ENCODE measurements around the gene HAUS7.
A peak's percentile ranks its signal among the peaks of the same experiment; 100 is the strongest.

The HAUS7 gene

DNA sequence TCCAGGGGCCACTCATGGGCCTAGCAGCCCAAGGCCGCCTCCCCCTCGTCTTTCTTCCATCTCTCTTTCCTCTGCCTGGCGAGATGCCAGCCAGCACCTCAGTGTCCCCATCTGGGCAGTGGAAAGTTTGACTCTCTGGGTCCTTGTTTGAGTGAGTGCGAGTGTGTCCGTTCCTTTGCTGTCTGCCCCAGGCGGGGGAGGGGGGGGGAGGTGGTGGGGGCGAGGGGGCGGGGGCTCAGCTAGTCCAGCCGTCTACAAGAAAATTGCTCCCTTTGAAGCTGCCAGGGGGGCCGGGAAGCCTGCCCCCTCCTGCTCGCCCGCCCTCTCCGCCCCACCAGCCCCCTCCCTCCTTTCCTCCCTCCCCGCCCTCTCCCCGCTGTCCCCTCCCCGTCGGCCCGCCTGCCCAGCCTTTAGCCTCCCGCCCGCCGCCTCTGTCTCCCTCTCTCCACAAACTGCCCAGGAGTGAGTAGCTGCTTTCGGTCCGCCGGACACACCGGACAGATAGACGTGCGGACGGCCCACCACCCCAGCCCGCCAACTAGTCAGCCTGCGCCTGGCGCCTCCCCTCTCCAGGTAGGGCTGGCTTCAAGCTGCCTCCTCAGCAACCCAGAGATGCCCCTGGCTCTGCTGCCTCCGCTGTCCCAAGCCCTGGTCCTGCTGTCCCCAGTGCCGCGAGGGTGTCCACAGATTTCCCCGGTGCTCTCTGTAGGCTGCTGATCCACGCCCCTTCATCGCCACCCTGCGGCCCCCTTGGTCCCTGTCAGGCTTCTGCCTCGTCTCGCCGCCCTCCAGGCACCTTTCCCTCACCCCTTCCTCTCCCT is 24.4 kb upstream of the HAUS7 start, which contains the start of gene BGN:
TSS of gene BGN (plus strand) at position 440 of the 821 bp plus-strand sequence. CDS start 9,652 bp downstream, outside the sequence.
- H3K27me3 ChIP-seq (ENCODE audit: insufficient read depth, low read length) = peaks cover 11% of the 10 kb centered on the region
- H3K9me3 ChIP-seq (ENCODE audit: low read length) = no peaks in the 10 kb centered on the region
- H3K4me3 ChIP-seq (ENCODE audit: low read length) = no peak within 1 kb of the TSS
- H2AFZ ChIP-seq (ENCODE audit: low read depth, low read length) = no peak within 1 kb of the TSS
- H3K4me1 ChIP-seq (ENCODE audit: insufficient read depth, low read length) = peaks cover 5% of the 10 kb centered on the region
- H3K36me3 ChIP-seq (ENCODE audit: insufficient read depth, low read length) = no peaks in the 10 kb centered on the region

DNA sequence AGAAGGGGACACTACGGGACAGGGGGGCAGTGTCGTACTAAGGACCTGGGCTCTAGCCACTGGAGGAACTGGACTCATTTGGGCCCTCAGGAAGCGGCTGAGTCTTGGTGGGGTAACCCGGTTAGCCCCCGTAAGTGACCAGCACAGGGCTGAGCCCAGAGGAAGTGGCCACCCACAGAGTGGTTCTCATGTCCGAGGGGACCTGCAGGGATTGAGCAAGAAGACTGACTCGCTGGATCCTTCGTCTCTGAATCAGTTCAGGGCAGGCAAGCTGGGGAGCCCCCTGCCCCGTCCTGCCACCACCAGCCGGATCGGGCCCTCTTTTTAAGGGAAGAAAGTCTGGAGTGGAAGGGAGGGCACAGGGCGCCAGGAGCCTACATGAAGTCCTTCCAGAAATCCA is 23.7 kb upstream of the HAUS7 start:
- Histone ChIP-seq H3K4me3 (ENCODE audit: low read length) (no peak overlapping the region), H3K9me3 (ENCODE audit: low read length) (no peaks in the 10 kb centered on the region), H3K36me3 (ENCODE audit: insufficient read depth, low read length) (no peaks in the 10 kb centered on the region), H3K27me3 (ENCODE audit: insufficient read depth, low read length) (peaks cover 11% of the 10 kb centered on the region), H2AFZ (ENCODE audit: low read depth, low read length) (no peak overlapping the region), H3K4me1 (ENCODE audit: insufficient read depth, low read length) (peaks cover 5% of the 10 kb centered on the region)

DNA sequence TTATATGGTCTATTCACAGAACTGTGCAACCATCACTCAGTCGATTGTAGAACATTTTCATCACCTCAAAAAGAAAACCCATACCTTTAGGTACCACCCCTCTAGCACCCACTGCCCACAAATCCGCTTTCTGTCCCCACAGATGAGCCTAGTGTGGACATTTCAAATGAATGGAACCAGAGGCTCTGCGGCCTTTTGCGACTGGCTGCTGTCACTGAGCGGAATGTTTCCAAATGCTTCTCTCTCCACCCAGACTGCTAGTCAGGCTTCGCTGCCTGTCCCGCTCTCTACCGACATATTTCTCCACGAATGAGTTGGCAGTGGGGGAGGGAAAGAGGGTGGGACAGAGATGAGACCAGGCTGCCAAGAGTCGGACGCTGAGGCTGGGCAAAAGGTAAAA is 22.7 kb upstream of the HAUS7 start:
- Histone ChIP-seq H3K27me3 (ENCODE audit: insufficient read depth, low read length) (peaks cover 11% of the 10 kb centered on the region), H2AFZ (ENCODE audit: low read depth, low read length) (no peak overlapping the region), H3K36me3 (ENCODE audit: insufficient read depth, low read length) (no peaks in the 10 kb centered on the region), H3K4me3 (ENCODE audit: low read length) (no peak overlapping the region), H3K9me3 (ENCODE audit: low read length) (no peaks in the 10 kb centered on the region), H3K4me1 (ENCODE audit: insufficient read depth, low read length) (peaks cover 7% of the 10 kb centered on the region)

DNA sequence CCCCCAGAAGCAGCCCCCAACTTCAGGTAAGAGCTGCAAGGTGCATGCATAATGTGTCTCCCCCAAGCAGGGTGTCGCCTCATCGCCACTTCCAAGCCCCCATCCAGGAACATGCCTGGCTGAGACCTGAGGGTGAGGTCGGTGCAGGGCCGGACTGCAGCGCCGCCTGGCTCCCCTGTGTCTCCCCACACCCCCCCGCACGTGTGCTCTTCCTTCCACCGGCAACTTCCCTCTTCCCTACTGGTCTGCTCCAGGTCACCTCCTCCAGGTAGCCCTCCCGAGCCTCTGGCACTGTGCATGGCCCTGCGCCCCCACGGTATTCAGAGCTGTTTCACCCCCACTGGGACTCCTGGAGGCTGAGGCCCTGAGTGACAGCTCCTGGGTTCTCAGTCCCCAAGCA is 22.2 kb upstream of the HAUS7 start:
- Histone ChIP-seq H3K4me1 (ENCODE audit: insufficient read depth, low read length) (peaks cover 7% of the 10 kb centered on the region), H2AFZ (ENCODE audit: low read depth, low read length) (no peak overlapping the region), H3K36me3 (ENCODE audit: insufficient read depth, low read length) (no peaks in the 10 kb centered on the region), H3K4me3 (ENCODE audit: low read length) (no peak overlapping the region), H3K27me3 (ENCODE audit: insufficient read depth, low read length) (peaks cover 11% of the 10 kb centered on the region), H3K9me3 (ENCODE audit: low read length) (no peaks in the 10 kb centered on the region)

DNA sequence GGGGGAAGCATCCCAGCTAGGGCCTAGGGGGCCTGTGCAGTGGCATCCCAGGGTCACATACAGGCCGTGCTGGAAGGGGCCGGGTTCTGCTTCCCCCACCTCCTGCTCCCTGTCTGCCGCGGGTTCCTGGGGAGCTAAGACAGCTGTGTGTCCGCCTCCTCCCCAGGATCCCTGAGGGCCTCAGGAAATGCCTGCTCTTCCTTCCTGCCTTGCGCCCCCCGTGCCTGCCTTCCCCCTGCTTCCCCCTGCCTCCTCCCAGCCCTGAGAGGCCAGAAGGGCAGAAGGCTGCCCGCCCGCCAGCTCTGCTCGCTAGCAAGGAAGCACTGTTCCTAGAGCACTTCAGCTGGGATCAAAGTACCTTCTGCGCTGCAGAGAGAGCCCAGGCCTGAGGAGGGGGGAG is 21.5 kb upstream of the HAUS7 start:
- Histone ChIP-seq H3K9me3 (ENCODE audit: low read length) (no peaks in the 10 kb centered on the region), H3K4me1 (ENCODE audit: insufficient read depth, low read length) (peaks cover 7% of the 10 kb centered on the region), H3K36me3 (ENCODE audit: insufficient read depth, low read length) (no peaks in the 10 kb centered on the region)

DNA sequence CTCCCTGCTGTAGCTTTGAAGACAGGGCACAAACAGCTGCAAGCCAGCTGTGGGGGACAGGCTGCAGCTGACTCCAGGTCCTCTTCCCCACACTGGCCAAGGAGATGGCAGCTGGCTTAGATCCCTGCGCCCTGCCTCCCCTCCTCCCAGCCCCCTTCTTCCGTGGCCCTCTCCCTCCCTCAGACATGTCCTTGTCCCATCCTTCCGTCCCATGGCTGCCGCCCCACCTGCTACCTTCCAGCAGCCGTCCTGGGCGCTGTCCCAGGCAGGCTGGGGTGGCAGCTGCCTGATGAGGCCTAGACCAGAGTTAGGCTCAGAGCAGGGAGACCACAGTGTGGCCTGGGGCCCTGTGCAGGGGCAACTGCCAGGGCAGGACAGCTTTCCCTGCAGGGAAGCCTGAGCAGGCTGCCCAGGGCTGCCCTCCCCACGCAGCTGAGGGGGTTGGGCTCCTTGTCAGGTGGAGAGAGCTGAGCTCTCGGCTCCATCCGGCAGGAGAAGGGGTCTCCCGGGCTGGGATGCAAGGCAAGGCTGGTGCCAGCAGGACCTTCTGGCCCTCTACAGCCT is 21.1 kb upstream of the HAUS7 start:
- H2AFZ ChIP-seq (ENCODE audit: low read depth, low read length) = peak overlapping the region; percentile 2
- H3K27me3 ChIP-seq (ENCODE audit: insufficient read depth, low read length) = peaks cover 11% of the 10 kb centered on the region
- no peaks in the 10 kb centered on the region for H3K36me3 ChIP-seq (ENCODE audit: insufficient read depth, low read length)
- H3K4me3 ChIP-seq (ENCODE audit: low read length) = peak overlapping the region; percentile 0
- peaks cover 7% of the 10 kb centered on the region for H3K4me1 ChIP-seq (ENCODE audit: insufficient read depth, low read length)
- no peaks in the 10 kb centered on the region for H3K9me3 ChIP-seq (ENCODE audit: low read length)

More for the DNA sequence above, 21.5 kb upstream of the HAUS7 start:
- Histone ChIP-seq H3K27me3 (ENCODE audit: insufficient read depth, low read length) (peaks cover 11% of the 10 kb centered on the region), H3K4me3 (ENCODE audit: low read length) (peak overlapping the region; percentile 0), H2AFZ (ENCODE audit: low read depth, low read length) (peak overlapping the region; percentile 2)

DNA sequence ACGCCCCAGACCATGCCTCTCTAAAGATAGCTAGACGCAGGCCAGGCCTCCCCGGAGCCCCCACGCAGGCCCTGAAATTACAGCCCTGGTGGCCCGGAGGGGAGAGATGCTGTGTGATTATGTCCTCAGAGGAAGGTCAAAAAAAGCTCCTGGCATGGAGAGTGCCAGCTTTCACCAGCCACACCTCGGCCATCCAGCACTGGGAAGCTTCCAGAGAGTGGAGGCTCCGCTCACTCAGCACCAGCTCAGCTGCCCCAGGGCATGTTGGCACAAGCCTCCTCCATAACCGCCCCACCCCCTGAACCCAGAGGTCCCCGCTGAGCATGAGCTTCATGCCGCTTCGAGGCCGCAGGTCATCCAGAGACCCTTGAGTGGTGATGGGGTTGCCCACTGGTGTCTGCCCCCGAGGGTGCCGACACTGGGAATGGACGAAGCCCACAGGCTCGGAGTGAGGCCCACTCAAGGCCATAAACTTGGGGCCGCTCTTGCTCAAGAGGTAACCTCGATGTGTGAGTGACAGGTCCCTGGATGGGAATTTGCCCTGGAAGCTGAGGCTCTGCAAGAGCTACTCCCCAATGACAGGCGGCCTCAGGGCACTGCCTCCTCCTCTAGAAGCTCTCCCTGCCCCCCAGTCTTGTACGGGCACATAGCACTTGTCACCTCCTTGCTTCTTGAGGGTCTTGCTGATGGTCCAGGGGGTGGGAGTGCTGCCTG is 20.0 kb upstream of the HAUS7 start:
- Histone ChIP-seq H3K9me3 (ENCODE audit: low read length) (no peaks in the 10 kb centered on the region), H3K36me3 (ENCODE audit: insufficient read depth, low read length) (no peaks in the 10 kb centered on the region), H3K4me1 (ENCODE audit: insufficient read depth, low read length) (peaks cover 7% of the 10 kb centered on the region), H3K27me3 (ENCODE audit: insufficient read depth, low read length) (peaks cover 16% of the 10 kb centered on the region), H3K4me3 (ENCODE audit: low read length) (no peak overlapping the region), H2AFZ (ENCODE audit: low read depth, low read length) (no peak overlapping the region)

DNA sequence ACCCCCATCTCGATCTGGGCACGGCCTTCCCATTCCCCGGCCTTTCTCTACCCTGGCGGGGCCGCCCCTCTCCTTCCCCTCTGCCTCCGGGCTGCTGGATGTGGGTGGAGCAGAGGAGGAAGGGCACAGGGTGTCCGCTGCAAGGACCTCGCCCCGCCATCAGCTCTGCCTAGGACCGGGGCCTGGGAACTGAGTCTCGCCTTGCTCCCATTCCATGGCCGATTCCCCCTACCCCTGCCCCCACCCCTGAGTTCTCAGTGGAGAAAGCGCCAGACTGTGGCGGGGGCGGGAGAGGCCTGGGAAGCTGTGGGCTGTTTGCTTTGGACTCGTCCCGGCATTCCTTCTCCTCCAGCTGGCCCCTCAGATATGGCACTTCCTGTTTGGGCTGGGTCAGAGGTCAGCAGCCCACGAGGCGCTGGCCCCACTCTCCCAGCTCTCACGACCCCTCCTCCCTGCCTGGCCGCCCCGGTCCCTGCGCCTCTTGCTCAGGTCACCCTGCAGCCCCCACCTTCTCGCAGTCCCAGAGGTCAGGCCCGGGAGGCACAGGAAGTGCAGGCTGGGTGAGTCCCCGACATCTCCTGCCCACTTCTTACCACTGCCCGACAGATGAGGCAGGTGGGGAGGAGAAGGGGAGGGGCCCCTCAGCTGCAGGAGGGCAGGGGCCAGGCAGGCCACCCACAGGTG is 18.0 kb upstream of the HAUS7 start:
- Histone ChIP-seq H2AFZ (ENCODE audit: low read depth, low read length) (no peak overlapping the region), H3K9me3 (ENCODE audit: low read length) (no peaks in the 10 kb centered on the region), H3K4me1 (ENCODE audit: insufficient read depth, low read length) (peaks cover 7% of the 10 kb centered on the region), H3K36me3 (ENCODE audit: insufficient read depth, low read length) (no peaks in the 10 kb centered on the region), H3K4me3 (ENCODE audit: low read length) (no peak overlapping the region), H3K27me3 (ENCODE audit: insufficient read depth, low read length) (peaks cover 21% of the 10 kb centered on the region)

DNA sequence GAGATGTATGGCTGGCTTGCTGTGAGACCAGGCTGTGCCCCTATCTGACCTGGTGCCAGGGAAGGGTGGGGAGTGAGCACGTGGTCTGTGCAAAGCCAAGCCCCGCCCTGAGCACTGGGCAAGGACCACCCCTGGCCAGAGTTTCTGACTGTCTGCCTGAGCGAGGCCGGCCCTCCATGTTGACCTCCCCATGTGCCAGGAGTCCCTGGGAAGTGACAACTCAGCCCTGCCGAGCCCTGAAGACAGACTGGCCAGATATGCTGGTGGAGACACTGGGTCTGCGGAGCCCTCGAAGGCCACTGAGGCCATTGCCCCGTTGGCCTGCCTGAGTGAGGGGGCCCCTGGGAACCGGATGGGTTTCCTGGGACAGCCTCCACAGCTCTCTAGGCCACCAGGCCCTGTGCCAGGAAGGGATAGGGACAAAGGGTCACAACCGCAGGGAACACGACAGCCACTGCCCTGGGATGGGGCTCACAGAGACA is 17.3 kb upstream of the HAUS7 start:
- peaks cover 7% of the 10 kb centered on the region for H3K4me1 ChIP-seq (ENCODE audit: insufficient read depth, low read length)
- no peaks in the 10 kb centered on the region for H3K9me3 ChIP-seq (ENCODE audit: low read length)
- H3K4me3 ChIP-seq (ENCODE audit: low read length) = no peak overlapping the region
- no peaks in the 10 kb centered on the region for H3K36me3 ChIP-seq (ENCODE audit: insufficient read depth, low read length)
- H2AFZ ChIP-seq (ENCODE audit: low read depth, low read length) = no peak overlapping the region
- peaks cover 18% of the 10 kb centered on the region for H3K27me3 ChIP-seq (ENCODE audit: insufficient read depth, low read length)

DNA sequence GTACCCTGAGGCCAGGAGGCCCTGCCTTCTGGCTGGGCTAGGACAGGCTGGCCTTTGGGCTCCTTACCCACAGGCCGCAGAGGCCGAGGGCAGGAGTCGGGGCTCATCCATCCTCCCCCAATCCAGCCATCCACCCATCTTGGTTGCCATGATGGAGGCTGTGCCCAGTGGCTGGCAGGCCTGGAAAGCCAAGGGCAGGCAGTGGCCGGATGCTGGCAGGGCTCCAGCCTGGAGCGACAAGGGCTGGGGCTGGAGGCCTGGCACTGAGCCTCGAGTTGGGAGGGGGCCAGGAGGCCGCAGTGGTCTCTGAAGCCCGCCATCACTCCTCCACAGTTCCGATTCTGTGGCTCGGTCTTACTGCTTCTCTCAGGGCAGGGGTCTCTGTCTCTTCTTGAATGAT is 15.8 kb upstream of the HAUS7 start:
- Histone ChIP-seq H3K4me3 (ENCODE audit: low read length) (no peak overlapping the region), H3K27me3 (ENCODE audit: insufficient read depth, low read length) (peaks cover 20% of the 10 kb centered on the region), H3K36me3 (ENCODE audit: insufficient read depth, low read length) (no peaks in the 10 kb centered on the region), H3K4me1 (ENCODE audit: insufficient read depth, low read length) (peaks cover 2% of the 10 kb centered on the region), H2AFZ (ENCODE audit: low read depth, low read length) (no peak overlapping the region), H3K9me3 (ENCODE audit: low read length) (no peaks in the 10 kb centered on the region)

DNA sequence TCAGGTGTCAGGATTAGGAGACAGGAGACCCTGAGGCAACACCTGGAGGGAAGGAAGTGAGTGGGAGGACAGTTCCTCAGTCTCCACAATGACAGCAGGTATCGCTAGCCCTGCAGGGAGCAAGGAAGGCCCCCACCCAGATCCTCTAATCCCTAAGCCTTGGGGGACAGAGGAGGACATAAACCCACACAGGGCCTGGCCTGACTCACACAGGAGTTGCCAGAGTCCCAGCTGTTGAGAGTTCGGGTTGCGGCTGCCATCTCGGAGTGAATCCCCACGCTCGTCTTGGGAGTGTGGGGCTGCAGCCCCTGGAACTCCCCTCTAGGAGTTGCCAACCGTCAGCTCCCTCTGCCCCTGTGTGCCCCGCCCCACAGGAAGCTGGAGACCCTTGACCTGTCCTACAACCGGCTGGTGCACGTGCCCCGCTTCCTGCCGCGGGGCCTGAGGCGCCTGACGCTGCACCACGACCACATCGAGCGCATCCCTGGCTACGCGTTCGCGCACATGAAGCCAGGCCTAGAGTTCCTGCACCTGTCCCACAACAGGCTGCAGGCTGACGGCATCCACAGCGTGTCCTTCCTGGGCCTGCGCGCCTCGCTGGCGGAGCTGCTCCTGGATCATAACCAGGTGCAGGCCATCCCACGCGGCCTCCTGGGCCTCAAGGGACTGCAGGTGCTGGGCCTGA is 15.2 kb upstream of the HAUS7 start:
- no peak overlapping the region for H3K4me3 ChIP-seq (ENCODE audit: low read length)
- peaks cover 20% of the 10 kb centered on the region for H3K27me3 ChIP-seq (ENCODE audit: insufficient read depth, low read length)
- H2AFZ ChIP-seq (ENCODE audit: low read depth, low read length) = no peak overlapping the region
- H3K36me3 ChIP-seq (ENCODE audit: insufficient read depth, low read length) = no peaks in the 10 kb centered on the region
- no peaks in the 10 kb centered on the region for H3K9me3 ChIP-seq (ENCODE audit: low read length)
- H3K4me1 ChIP-seq (ENCODE audit: insufficient read depth, low read length) = peaks cover 2% of the 10 kb centered on the region

DNA sequence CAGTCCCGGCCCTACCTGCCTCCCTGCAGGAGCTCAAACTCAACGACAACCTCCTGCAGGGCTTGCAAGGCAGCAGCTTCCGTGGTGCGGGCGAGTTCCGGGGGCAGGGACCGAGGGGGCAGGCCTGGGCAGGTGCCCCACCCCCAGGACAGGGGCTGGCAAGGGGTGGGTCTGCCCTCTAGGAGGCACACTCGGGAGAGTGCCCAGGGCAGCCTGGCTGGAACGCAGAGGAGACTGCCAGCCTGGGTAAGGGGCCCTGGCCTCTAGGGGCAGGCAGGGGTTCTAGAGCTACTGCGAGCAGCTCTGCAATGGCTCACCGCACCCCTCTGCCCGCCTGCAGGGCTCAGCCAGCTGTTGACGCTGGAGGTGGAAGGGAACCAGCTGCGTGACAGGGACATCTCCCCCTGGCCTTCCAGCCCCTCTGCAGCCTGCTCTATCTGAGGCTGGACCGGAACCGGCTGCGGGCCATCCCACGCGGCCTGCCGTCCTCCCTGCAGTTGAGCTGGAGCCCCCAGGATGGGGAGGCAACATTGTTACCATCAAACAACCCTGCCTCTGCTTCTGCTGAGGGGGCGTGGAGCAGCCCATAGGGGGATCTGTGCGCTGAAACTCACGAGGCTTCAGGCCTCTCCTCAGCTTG is 12.1 kb upstream of the HAUS7 start:
- no peaks in the 10 kb centered on the region for H3K4me1 ChIP-seq (ENCODE audit: insufficient read depth, low read length)
- H3K4me3 ChIP-seq (ENCODE audit: low read length) = no peak overlapping the region
- H3K36me3 ChIP-seq (ENCODE audit: insufficient read depth, low read length) = no peaks in the 10 kb centered on the region
- no peaks in the 10 kb centered on the region for H3K9me3 ChIP-seq (ENCODE audit: low read length)
- no peak overlapping the region for H2AFZ ChIP-seq (ENCODE audit: low read depth, low read length)
- H3K27me3 ChIP-seq (ENCODE audit: insufficient read depth, low read length) = peaks cover 36% of the 10 kb centered on the region

Data from neuron (in vitro differentiated cells).